Duodenal mucosa (tissue), 2 donors: ENCODE results near the gene TTBK2.

ENCODE experiments used
- H3K27ac ChIP-seq: one replicate; pipeline ENCODE4 v1.7.0; 2013; ENCODE audit warnings: low read depth, low read length
- H3K27me3 ChIP-seq, 2 donors: one replicate each; pipeline ENCODE4 v1.7.0; 2013; ENCODE audit warnings: low read length in 2 of 2, control low read depth in 1 of 2; ENCODE audit not compliant: insufficient read depth in 2 of 2, control insufficient read depth in 1 of 2
- H3K36me3 ChIP-seq, 2 donors: one replicate each; pipeline ENCODE4 v1.7.0; 2013; ENCODE audit warnings: low read length in 2 of 2, control low read depth in 1 of 2; ENCODE audit not compliant: insufficient read depth in 2 of 2, control insufficient read depth in 1 of 2
- H3K4me1 ChIP-seq, 2 donors: one replicate each; pipeline ENCODE4 v1.7.0; 2013; ENCODE audit warnings: low read length in 2 of 2, control low read depth in 1 of 2; ENCODE audit not compliant: insufficient read depth in 2 of 2, control insufficient read depth in 1 of 2
- H3K4me3 ChIP-seq, 2 donors: one replicate each; pipeline ENCODE4 v1.7.0; 2013; ENCODE audit warnings: low read length in 2 of 2, low read depth in 1 of 2
- H3K9ac ChIP-seq, 2 donors: one replicate each; pipeline ENCODE4 v1.7.0; 2013; ENCODE audit warnings: low read length in 2 of 2, low read depth in 1 of 2
- H3K9me3 ChIP-seq, 2 donors: one replicate each; pipeline ENCODE4 v1.7.0; 2013; ENCODE audit warnings: low read length in 2 of 2, control low read depth in 1 of 2; ENCODE audit not compliant: control insufficient read depth in 1 of 2

TTBK2 gene

DNA sequence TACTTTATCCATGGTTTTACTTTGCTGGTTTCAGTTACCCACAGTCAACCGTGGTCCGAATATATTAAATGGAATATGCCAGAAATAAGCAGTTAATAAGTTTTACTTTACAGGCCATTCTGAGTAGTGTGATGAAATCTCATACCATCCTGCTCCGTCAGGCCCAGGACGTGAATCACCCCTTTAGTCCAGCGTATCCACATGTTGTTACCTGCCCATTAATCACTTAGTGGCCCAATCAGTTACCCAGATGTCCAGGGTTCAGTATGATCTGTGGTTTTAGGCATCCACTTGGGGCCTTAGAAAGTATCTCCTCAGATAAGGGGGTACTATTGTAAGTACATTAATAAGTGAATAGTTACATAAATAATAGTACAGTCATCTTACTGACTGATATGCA, 88.0 kb downstream of the TTBK2 start:
- Histone ChIP-seq H3K4me1 (no peaks in the 10 kb centered on the region), H3K4me3 (no peak overlapping the region), H3K27ac (no peak overlapping the region)

GRCh38 chr15:42826251-42826890, 94.2 kb downstream of the TTBK2 start:
- Histone ChIP-seq H3K4me1 (no peaks in the 10 kb centered on the region), H3K27ac (no peak overlapping the region), H3K9me3 (no peaks in the 10 kb centered on the region), H3K36me3 (peaks cover 5 to 6% of the 10 kb centered on the region in 2 donors), H3K4me3 (no peak overlapping the region), H3K9ac (no peak overlapping the region), H3K27me3 (no peaks in the 10 kb centered on the region)

More for the DNA sequence above, 88.0 kb downstream of the TTBK2 start:
- Histone ChIP-seq H3K36me3 (no peaks in the 10 kb centered on the region), H3K27me3 (no peaks in the 10 kb centered on the region), H3K9me3 (no peaks in the 10 kb centered on the region), H3K9ac (no peak overlapping the region)

DNA sequence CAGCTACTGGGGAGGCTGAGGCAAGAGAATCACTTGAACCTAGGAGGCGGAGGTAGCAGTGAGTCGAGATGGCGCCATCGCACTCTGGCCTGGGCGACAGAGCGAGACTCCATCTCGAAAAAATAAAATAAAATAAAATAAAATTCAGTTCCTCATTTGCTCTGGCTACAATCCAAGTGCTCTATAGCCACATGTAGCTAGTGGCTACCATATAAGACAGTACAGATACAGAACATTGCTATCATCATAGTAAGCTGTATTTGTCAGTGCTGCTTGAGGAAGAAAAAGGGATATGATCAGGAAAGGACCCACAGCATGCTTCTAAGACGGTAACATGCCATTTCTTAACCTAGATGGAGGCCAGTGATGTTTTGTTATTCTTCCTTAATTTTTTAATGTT, 95.0 kb downstream of the TTBK2 start:
- peaks cover 5 to 6% of the 10 kb centered on the region in 2 donors for H3K36me3 ChIP-seq

DNA sequence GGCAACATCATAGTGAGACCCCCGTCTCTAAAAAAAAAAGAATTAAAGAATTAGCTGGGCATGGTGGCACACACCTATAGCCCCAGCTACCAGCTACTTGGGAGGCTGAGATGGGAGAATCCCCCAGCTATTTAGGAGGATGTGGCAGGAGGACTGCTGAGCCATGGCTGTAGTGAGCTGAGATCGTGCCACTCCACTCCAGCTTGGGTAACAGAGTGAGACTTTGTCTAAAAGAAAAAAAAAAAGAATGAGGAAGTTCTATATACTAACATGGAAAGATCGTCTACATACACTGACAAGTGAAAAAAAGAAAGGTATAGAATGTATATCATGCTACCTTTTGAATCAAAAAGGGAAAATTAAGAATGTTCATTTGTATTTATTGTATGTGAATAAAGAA, 99.8 kb downstream of the TTBK2 start:
- Histone ChIP-seq H3K9ac (no peak overlapping the region), H3K4me3 (no peak overlapping the region)

More for the DNA sequence above, 95.0 kb downstream of the TTBK2 start:
- Histone ChIP-seq H3K27me3 (no peaks in the 10 kb centered on the region), H3K9ac (no peak overlapping the region), H3K4me1 (no peaks in the 10 kb centered on the region), H3K9me3 (no peaks in the 10 kb centered on the region), H3K4me3 (no peak overlapping the region), H3K27ac (no peak overlapping the region)

DNA sequence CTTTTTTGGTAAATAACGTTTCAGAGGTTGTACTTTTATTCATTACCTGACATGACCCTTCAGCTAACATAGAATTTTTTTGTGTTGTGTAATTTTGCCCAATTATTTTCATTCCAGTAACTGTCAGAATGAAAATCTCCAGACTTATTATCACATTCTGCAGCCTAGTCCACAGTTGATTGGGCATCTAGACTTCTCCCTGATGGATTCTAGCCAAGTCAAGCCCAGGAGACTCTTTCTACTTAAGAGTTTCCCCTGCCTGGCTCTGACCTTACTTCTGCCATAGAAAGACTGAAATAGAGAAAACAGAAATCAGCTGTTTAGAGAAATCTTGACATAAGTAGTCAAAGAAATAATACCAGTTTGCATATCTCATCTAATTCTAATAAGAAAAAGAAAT, 100.8 kb downstream of the TTBK2 start:
- Histone ChIP-seq H3K9me3 (no peaks in the 10 kb centered on the region), H3K27me3 (no peaks in the 10 kb centered on the region), H3K9ac (no peak overlapping the region), H3K4me3 (no peak overlapping the region), H3K4me1 (no peaks in the 10 kb centered on the region), H3K27ac (no peak overlapping the region), H3K36me3 (peaks cover 0 to 3% of the 10 kb centered on the region in 2 donors)

More for the DNA sequence above, 99.8 kb downstream of the TTBK2 start:
- H3K4me1 ChIP-seq = no peaks in the 10 kb centered on the region
- H3K9me3 ChIP-seq = no peaks in the 10 kb centered on the region
- H3K27me3 ChIP-seq = no peaks in the 10 kb centered on the region
- H3K27ac ChIP-seq = no peak overlapping the region
- peaks cover 0 to 3% of the 10 kb centered on the region in 2 donors for H3K36me3 ChIP-seq

DNA sequence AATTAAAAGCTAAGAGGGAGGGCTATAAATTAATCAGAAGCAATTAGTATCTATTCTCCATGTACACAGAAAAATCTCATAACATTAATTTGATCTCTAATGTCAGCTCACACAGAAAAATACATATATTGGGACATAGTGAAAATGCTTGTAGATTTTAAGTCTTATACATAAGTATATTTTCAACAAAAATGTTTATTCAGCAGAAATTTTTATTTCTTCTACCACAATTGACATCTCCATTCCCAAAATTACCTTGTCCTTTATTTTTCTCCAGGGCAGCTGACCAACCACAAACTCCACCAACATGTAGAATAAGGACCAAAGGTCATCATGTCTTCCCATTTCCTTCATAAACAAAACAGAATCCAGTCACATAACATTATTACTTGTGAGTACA, 109.1 kb downstream of the TTBK2 start:
- Histone ChIP-seq H3K9me3 (no peaks in the 10 kb centered on the region), H3K9ac (no peak overlapping the region), H3K4me1 (no peaks in the 10 kb centered on the region), H3K27me3 (no peaks in the 10 kb centered on the region), H3K27ac (no peak overlapping the region), H3K36me3 (peaks cover 0 to 7% of the 10 kb centered on the region in 2 donors), H3K4me3 (no peak overlapping the region)

DNA sequence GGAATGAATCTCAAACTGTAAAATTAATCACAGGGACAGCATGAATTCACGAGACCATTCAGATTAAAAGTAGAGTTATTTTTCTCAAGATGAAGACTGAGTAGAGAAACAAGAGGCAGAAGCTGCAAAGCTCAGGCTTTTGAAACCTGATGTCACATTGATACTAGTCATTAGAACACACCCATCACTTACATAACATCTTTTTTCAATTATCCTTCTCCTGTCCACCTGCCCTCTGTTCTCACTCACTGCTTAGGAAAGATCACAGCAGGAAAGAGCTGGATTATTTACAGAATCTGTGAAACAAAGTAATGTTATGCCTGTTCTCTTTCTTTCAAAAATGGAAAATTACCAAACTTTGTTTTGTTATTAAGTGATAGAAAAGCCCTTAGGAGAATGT, 111.7 kb downstream of the TTBK2 start:
- H3K36me3 ChIP-seq = peaks cover 0 to 7% of the 10 kb centered on the region in 2 donors
- no peaks in the 10 kb centered on the region for H3K27me3 ChIP-seq
- no peaks in the 10 kb centered on the region for H3K9me3 ChIP-seq
- H3K4me1 ChIP-seq = no peaks in the 10 kb centered on the region
- no peak overlapping the region for H3K27ac ChIP-seq
- H3K4me3 ChIP-seq = no peak overlapping the region
- H3K9ac ChIP-seq = no peak overlapping the region

- no peaks in the 10 kb centered on the region for H3K4me1 ChIP-seq
- no peak overlapping the region for H3K4me3 ChIP-seq
- no peak overlapping the region for H3K9ac ChIP-seq
- H3K27me3 ChIP-seq = no peaks in the 10 kb centered on the region
- H3K36me3 ChIP-seq = peaks cover 0 to 33% of the 10 kb centered on the region in 2 donors
- H3K9me3 ChIP-seq = no peaks in the 10 kb centered on the region
- H3K27ac ChIP-seq = no peak overlapping the region
Observed at GRCh38 chr15:42805266-42805665, 115.3 kb downstream of the TTBK2 start.

- Histone ChIP-seq H3K9ac (no peak overlapping the region), H3K9me3 (no peaks in the 10 kb centered on the region), H3K27me3 (no peaks in the 10 kb centered on the region), H3K4me1 (no peaks in the 10 kb centered on the region), H3K4me3 (no peak overlapping the region), H3K27ac (no peak overlapping the region), H3K36me3 (peaks cover 0 to 29% of the 10 kb centered on the region in 2 donors)
Observed at GRCh38 chr15:42804739-42805138, 115.8 kb downstream of the TTBK2 start.

DNA sequence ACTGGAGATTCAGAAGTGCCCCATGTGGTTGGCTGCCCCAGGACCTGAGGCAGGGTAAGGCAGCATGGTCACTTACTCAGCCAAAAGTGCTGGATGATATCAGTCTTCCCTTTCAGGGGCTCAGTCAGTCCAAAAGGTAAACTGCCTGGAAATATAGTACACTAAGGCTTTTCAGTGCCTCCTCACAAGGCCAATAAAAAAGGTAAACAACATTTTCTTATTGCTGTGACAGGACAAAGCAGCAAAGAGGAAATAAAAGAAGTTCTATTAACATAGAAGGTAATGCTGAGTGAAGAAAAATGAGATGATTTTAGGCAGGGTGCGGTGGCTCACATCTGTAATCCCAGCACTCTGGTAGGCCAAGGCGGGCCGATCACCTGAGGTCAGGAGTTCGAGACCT, 117.1 kb downstream of the TTBK2 start:
- Histone ChIP-seq H3K36me3 (peaks cover 0 to 29% of the 10 kb centered on the region in 2 donors), H3K27me3 (no peaks in the 10 kb centered on the region), H3K9ac (no peak overlapping the region), H3K4me3 (no peak overlapping the region), H3K27ac (no peak overlapping the region), H3K4me1 (no peaks in the 10 kb centered on the region), H3K9me3 (no peaks in the 10 kb centered on the region)
